ENCODE measurements around the gene PAFAH2. TPM values are rescaled to one million over a fixed set of nuclear protein-coding genes. Genes with fewer than 3 reads are reported as not detected.

The PAFAH2 gene
- total RNA-seq, 1 experiment from 2014 or later, result 13.0 TPM

GRCh38 chr1:26046246-26047095, 48.6 kb upstream of the PAFAH2 start (continued):
- no peak for TF ChIP-seq REST (IDR thresholded peaks at IDR 0.05; ENCODE audit: low read depth)
- TF ChIP-seq EGR1 (IDR thresholded peaks at IDR 0.05; ENCODE audit: low read depth), result no peak

- Histone ChIP-seq H2AFZ (ENCODE audit: low read depth, low read length, poor library complexity, severe bottlenecking) (no peak within 1 kb of the TSS), H3K27ac (ENCODE audit: low read depth, low read length) (no peak within 1 kb of the TSS), H3K9ac (ENCODE audit: low read length) (no peak within 1 kb of the TSS), H3K4me3 (replicated peaks in 1 of 2; ENCODE audit: low read depth in 1 of 2, low read length in 2 of 2) (no peak within 1 kb of the TSS), H4K20me1 (ENCODE audit: insufficient read depth) (no peaks in the 10 kb centered on the region), H3K9me3 (ENCODE audit: control insufficient read depth in 1 of 2, insufficient read depth in 1 of 2, low read depth in 1 of 2, low read length in 2 of 2) (no peaks in the 10 kb centered on the region), H3K9me2 (ENCODE audit: insufficient read depth) (no peaks in the 10 kb centered on the region), H3K27me3 (ENCODE audit: insufficient read depth, low read length) (no peaks in the 10 kb centered on the region), H3K4me1 (ENCODE audit: control insufficient read depth in 1 of 2, insufficient read depth in 2 of 2, low read length in 2 of 2) (no peaks in the 10 kb centered on the region), H3K36me3 (ENCODE audit: control insufficient read depth in 1 of 2, insufficient read depth in 2 of 2, low read length in 2 of 2) (no peaks in the 10 kb centered on the region), H3K79me2 (ENCODE audit: insufficient read depth, low read length) (no peaks in the 10 kb centered on the region), H3K4me2 (ENCODE audit: low read length) (no peak within 1 kb of the TSS)
- intact Hi-C loops (cut with micrococcal nuclease), result no loop called here
- no peak for ATAC-seq
- RAD21 ChIA-PET (ENCODE audit: low non-redundant PET in 1 of 2, low total read pairs in 2 of 2, uncharacterized antibody in 2 of 2, unreplicated experiment in 2 of 2), result no interaction called here
- POLR2A ChIA-PET, result no interaction called here
- CTCF ChIA-PET, result interaction anchor here (2.5 kb wide), 1 partner anchor 10 kb away, joined by 7 read pairs; no protein-coding TSS in a partner anchor
- DNase-seq (ENCODE audit: low read depth, low spot score), result no peak
- no TSS peak for BruUV-seq (replicated peaks)
- no peak for TF ChIP-seq TCF7L2 (IDR thresholded peaks at IDR 0.05; ENCODE audit: borderline replicate concordance, extremely low read depth, insufficient read depth, insufficient read length)
- TF ChIP-seq ZBTB33 (IDR thresholded peaks at IDR 0.05; ENCODE audit: extremely low read depth, insufficient replicate concordance, low read length), result no peak
- no peak for TF ChIP-seq JUND (IDR thresholded peaks at IDR 0.05)
- TF ChIP-seq SP1 (IDR thresholded peaks at IDR 0.05; ENCODE audit: low read depth), result no peak
- no peak for TF ChIP-seq RAD21 (IDR thresholded peaks at IDR 0.05; ENCODE audit: low read depth)
- TF ChIP-seq ATF3 (IDR thresholded peaks at IDR 0.05), result no peak
- TF ChIP-seq SIN3A (IDR thresholded peaks at IDR 0.05; ENCODE audit: low read depth), result no peak
- TF ChIP-seq CEBPB (IDR thresholded peaks at IDR 0.05; ENCODE audit: low read depth), result no peak
- no peak for TF ChIP-seq POLR2A (IDR thresholded peaks at IDR 0.05; ENCODE audit: borderline replicate concordance, extremely low read depth, insufficient read depth, insufficient read length)
- TF ChIP-seq FOSL1 (IDR thresholded peaks at IDR 0.05; ENCODE audit: low read depth), result no peak
- no peak for TF ChIP-seq ZFX (IDR thresholded peaks at IDR 0.05)
- TF ChIP-seq EZH2phosphoT487 (IDR thresholded peaks at IDR 0.05; ENCODE audit: borderline replicate concordance), result no peak
- TF ChIP-seq CBX3 (IDR thresholded peaks at IDR 0.05; ENCODE audit: low read depth), result no peak
- no peak for TF ChIP-seq SRF (IDR thresholded peaks at IDR 0.05; ENCODE audit: low read depth)
- no peak for TF ChIP-seq ZNF274 (IDR thresholded peaks at IDR 0.05; ENCODE audit: low read depth, low read length)
Observed at GRCh38 chr1:26045722-26046245, 47.9 kb upstream of the PAFAH2 start, which contains the start of gene SLC30A2. Gene SLC30A2 (minus strand): TSS chr1:26046118. CDS start chr1:26045896, 222 bp downstream.
